PFSK-1 (cell line): Measurements from ENCODE around the gene FSCN2.

ENCODE experiments used
- FOXP2 ChIP-seq: optimal IDR thresholded peaks from 2 replicates; pipeline ENCODE3; 2011; ENCODE audit warnings: borderline replicate concordance, control low read depth, inconsistent platforms; ENCODE audit not compliant: insufficient read depth; ENCODE audit errors: extremely low read length, extremely low read depth
- POLR2AphosphoS5 ChIP-seq: IDR thresholded peaks from 2 replicates; pipeline ENCODE4 v1.6.1; 2012; ENCODE audit warnings: low read depth, mild to moderate bottlenecking, control low read depth, low read length, moderate library complexity
- SIN3A ChIP-seq: IDR thresholded peaks from 2 replicates; pipeline ENCODE4 v1.6.1; 2012; ENCODE audit warnings: mild to moderate bottlenecking, low read length, moderate library complexity, borderline replicate concordance; ENCODE audit not compliant: insufficient read depth
- TAF1 ChIP-seq: IDR thresholded peaks from 2 replicates; pipeline ENCODE4 v1.6.1; 2012; ENCODE audit warnings: low read length, control low read depth, borderline replicate concordance; ENCODE audit not compliant: insufficient read depth

DNA sequence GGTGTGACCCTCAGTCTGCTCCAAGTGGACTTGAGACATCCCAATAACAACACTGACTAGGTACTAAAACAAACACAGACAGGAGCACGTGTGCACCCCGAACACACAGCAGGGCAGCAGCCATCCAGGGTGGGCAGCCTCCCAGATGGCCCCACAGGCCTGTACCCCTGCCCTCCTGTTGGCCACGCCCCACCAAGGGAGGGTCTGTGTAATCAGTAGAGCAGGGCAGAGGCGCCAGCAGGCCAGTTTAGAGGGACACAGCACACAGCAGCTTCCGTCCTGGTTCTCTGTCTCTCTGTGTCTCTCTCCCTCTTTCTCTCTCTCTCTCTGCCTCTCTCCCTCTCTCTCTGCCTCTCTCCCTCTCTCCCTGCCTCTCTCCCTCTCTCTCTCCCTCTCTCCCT lies 37.0 kb upstream of the FSCN2 start:
- TF ChIP-seq FOXP2, result no peak
- TF ChIP-seq TAF1, result no peak
- no peak for TF ChIP-seq POLR2AphosphoS5
- TF ChIP-seq SIN3A, result no peak
